22Rv1 (cell line): ENCODE measurements around the gene RACGAP1.

Experiments
- H3K27ac ChIP-seq: fragments of 450-650 bp; 2 replicates; pipeline ENCODE4 v1.5.1; 2017
- CTCF ChIP-seq: fragments of 450-650 bp; IDR thresholded peaks from 2 replicates; pipeline ENCODE4 v1.5.1; 2017; ENCODE audit warnings: mild to moderate bottlenecking
- ZFX ChIP-seq: fragments of 450-650 bp; IDR thresholded peaks from 2 replicates; pipeline ENCODE4 v1.6.1; 2017; ENCODE audit warnings: antibody characterized with exemption, borderline replicate concordance

Gene RACGAP1

GRCh38 chr12:50059440-50060119, 34.3 kb upstream of the RACGAP1 start:
- H3K27ac ChIP-seq: no peak overlapping the region
- TF ChIP-seq CTCF (no peak), ZFX (no peak)

GRCh38 chr12:50058743-50059312, 33.5 kb upstream of the RACGAP1 start:
- TF ChIP-seq CTCF: no peak
- no peak for TF ChIP-seq ZFX
- no peak overlapping the region for H3K27ac ChIP-seq

- no peak for TF ChIP-seq CTCF
- TF ChIP-seq ZFX: no peak
- peak overlapping the region; percentile 64; the same call in 1 of the 2 replicates for H3K27ac ChIP-seq
Measured at GRCh38 chr12:50057896-50058670, 32.8 kb upstream of the RACGAP1 start.

- H3K27ac ChIP-seq: peak within 1 kb of the TSS; percentile 64
- TF ChIP-seq CTCF (peak; percentile 37), ZFX (no peak)
Measured at GRCh38 chr12:50057000-50057841, 31.9 kb upstream of the RACGAP1 start, which contains the start of gene ASIC1. Gene ASIC1 (plus strand): TSS chr12:50057596. CDS start chr12:50058767, 1,171 bp downstream.

- TF ChIP-seq CTCF (no peak), ZFX (no peak)
- peak overlapping the region; percentile 64; the same call in 1 of the 2 replicates for H3K27ac ChIP-seq
Measured at GRCh38 chr12:50056639-50056976, 31.3 kb upstream of the RACGAP1 start.

- TF ChIP-seq CTCF: peak; percentile 98
- TF ChIP-seq ZFX: no peak
- H3K27ac ChIP-seq: no peak overlapping the region
Measured at GRCh38 chr12:50055831-50056638, 30.7 kb upstream of the RACGAP1 start.
